Parathyroid adenoma (tissue), 2 donors: ENCODE measurements around the gene SORD.

Experiments
- H2AFZ ChIP-seq: fragments of 300-600 bp; sonication (generic); one replicate; pipeline ENCODE4 v1.7.0; 2017; ENCODE audit warnings: antibody characterized with exemption, mild to moderate bottlenecking
- H3K27ac ChIP-seq: fragments of 300-600 bp; sonication (generic); one replicate; pipeline ENCODE4 v1.7.0; 2017
- H3K27me3 ChIP-seq: fragments of 300-600 bp; sonication (generic); one replicate; pipeline ENCODE4 v1.7.0; 2017; ENCODE audit warnings: low read length; ENCODE audit not compliant: control insufficient read depth, insufficient read depth
- H3K36me3 ChIP-seq: fragments of 300-600 bp; sonication (generic); one replicate; pipeline ENCODE4 v1.7.0; 2017; ENCODE audit warnings: low read length; ENCODE audit not compliant: control insufficient read depth, insufficient read depth
- H3K4me1 ChIP-seq: fragments of 300-600 bp; sonication (generic); one replicate; pipeline ENCODE4 v1.7.0; 2017; ENCODE audit warnings: control low read depth
- H3K4me2 ChIP-seq: fragments of 300-600 bp; sonication (generic); one replicate; pipeline ENCODE4 v1.7.0; 2017; ENCODE audit warnings: low read length
- H3K4me3 ChIP-seq: fragments of 300-600 bp; sonication (generic); one replicate; pipeline ENCODE4 v1.7.0; 2017; ENCODE audit warnings: low read depth, low read length
- H3K79me2 ChIP-seq: fragments of 300-600 bp; sonication (generic); one replicate; pipeline ENCODE4 v1.7.0; 2017; ENCODE audit warnings: control low read depth
- H3K9ac ChIP-seq: fragments of 300-600 bp; sonication (generic); one replicate; pipeline ENCODE4 v1.7.0; 2017; ENCODE audit warnings: mild to moderate bottlenecking
- H3K9me3 ChIP-seq: fragments of 300-600 bp; sonication (generic); one replicate; pipeline ENCODE4 v1.7.0; 2017; ENCODE audit warnings: low read length; ENCODE audit not compliant: control insufficient read depth
- TF ChIP-seq, protein P1 (sequence below): fragments of 300-600 bp; sonication (generic); IDR thresholded peaks from one replicate; pipeline ENCODE4 v1.7.0; 2017; ENCODE audit warnings: antibody characterized with exemption, mild to moderate bottlenecking
- donor health status: primary hyperparathyroidism.

Gene SORD

DNA sequence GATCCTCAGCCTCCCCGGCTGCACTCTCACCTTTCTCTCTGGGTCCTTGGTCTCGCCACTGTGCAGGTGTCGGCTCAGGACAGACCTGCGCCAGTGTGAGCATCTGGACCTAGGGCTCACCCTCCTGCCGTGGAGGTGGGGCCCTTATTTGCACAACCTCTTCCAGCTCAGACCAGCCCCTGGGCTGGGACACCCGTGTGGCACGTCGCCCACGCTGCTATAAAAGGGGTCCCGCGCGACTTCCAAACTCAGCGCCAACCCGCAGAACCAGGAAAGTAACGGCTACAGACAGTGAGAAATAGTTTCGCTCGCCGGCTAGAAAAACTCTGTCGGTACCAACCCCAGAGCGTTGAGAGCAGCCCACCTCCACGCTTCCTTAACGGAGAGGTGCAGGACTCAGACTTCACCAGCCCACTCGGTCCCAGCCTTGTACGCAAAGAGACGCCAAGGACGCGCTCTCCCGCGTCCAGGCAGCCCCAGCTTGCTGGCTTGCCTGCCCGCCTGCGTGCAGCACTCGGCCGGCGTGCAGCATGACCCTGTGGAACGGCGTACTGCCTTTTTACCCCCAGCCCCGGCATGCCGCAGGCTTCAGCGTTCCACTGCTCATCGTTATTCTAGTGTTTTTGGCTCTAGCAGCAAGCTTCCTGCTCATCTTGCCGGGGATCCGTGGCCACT, 91.2 kb downstream of the SORD start, which contains the start of the genes DUOX2 and DUOXA2:
Gene DUOX2, minus strand, starts transcription at position 97 of the 675 bp plus-strand sequence. CDS start 761 bp downstream, outside the sequence.
Gene DUOXA2, plus strand, starts transcription at position 251 of the 675 bp plus-strand sequence. Its CDS starts 280 bp downstream, at position 531.
- H2AFZ ChIP-seq: no peak within 1 kb of the TSS
- no peaks in the 10 kb centered on the region for H3K9me3 ChIP-seq
- TF ChIP-seq, protein P1, sequence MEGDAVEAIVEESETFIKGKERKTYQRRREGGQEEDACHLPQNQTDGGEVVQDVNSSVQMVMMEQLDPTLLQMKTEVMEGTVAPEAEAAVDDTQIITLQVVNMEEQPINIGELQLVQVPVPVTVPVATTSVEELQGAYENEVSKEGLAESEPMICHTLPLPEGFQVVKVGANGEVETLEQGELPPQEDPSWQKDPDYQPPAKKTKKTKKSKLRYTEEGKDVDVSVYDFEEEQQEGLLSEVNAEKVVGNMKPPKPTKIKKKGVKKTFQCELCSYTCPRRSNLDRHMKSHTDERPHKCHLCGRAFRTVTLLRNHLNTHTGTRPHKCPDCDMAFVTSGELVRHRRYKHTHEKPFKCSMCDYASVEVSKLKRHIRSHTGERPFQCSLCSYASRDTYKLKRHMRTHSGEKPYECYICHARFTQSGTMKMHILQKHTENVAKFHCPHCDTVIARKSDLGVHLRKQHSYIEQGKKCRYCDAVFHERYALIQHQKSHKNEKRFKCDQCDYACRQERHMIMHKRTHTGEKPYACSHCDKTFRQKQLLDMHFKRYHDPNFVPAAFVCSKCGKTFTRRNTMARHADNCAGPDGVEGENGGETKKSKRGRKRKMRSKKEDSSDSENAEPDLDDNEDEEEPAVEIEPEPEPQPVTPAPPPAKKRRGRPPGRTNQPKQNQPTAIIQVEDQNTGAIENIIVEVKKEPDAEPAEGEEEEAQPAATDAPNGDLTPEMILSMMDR: no peak
- H3K36me3 ChIP-seq: no peaks in the 10 kb centered on the region
- no peak within 1 kb of the TSS for H3K9ac ChIP-seq
- H3K79me2 ChIP-seq: no peaks in the 10 kb centered on the region
- no peaks in the 10 kb centered on the region for H3K27me3 ChIP-seq
- H3K4me1 ChIP-seq: no peaks in the 10 kb centered on the region
- no peak within 1 kb of the TSS for H3K4me3 ChIP-seq
- peak within 1 kb of the TSS; percentile 12 for H3K4me2 ChIP-seq
- H3K27ac ChIP-seq: no peak within 1 kb of the TSS

DNA sequence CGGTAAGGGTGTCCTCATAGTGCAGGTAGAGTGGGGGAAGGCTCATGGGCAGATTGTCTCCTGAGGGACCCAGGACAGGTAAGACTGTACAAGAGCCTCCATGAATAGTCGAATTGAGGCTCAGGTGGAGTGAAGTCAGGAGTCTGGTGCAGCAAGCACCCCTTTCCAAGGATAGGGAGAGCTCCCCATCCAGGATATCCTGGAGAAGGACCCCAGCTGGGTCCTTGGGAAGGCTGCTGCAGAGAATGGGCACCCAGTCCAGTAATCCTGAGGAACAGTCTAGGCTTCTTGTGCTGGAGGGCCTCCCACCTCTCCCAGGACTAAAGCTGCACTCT, 91.7 kb downstream of the SORD start:
- H3K9me3 ChIP-seq: no peaks in the 10 kb centered on the region
- H3K4me1 ChIP-seq: no peaks in the 10 kb centered on the region
- H3K4me2 ChIP-seq: no peak overlapping the region
- H3K79me2 ChIP-seq: no peaks in the 10 kb centered on the region
- H3K36me3 ChIP-seq: no peaks in the 10 kb centered on the region
- no peak overlapping the region for H3K4me3 ChIP-seq
- no peak overlapping the region for H3K27ac ChIP-seq
- TF ChIP-seq, protein P1: no peak
- H3K27me3 ChIP-seq: no peaks in the 10 kb centered on the region
- no peak overlapping the region for H2AFZ ChIP-seq
- H3K9ac ChIP-seq: no peak overlapping the region

DNA sequence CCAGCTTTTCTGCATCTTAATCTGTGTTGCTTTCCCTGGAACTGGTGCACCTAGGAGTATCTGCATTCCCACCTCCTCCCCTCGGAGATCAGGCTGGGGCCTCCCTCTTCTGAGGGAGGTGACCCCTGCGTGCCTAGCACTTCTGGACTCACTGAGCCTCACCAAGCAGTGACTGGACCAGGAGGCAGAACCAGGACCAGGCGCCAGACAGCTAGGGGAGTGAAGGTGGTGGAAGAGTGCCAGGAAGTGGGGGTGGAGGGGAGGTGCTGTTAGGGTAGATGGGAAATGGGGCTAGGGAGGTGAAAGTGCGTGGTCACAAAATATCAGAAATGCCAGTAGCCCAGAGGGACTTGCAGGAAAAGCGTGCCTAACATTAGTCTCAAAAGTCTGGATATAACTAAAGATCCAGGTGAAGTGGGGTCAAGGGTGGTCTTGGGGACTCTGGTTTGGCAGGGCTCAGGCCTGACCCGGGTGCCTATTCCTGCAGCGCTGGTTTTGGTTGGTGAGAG, 92.4 kb downstream of the SORD start:
- no peak overlapping the region for H3K9ac ChIP-seq
- H3K36me3 ChIP-seq: no peaks in the 10 kb centered on the region
- no peaks in the 10 kb centered on the region for H3K79me2 ChIP-seq
- no peaks in the 10 kb centered on the region for H3K27me3 ChIP-seq
- no peaks in the 10 kb centered on the region for H3K9me3 ChIP-seq
- no peak overlapping the region for H3K27ac ChIP-seq
- no peak overlapping the region for H3K4me2 ChIP-seq
- no peaks in the 10 kb centered on the region for H3K4me1 ChIP-seq
- no peak overlapping the region for H2AFZ ChIP-seq
- TF ChIP-seq, protein P1: no peak
- no peak overlapping the region for H3K4me3 ChIP-seq

DNA sequence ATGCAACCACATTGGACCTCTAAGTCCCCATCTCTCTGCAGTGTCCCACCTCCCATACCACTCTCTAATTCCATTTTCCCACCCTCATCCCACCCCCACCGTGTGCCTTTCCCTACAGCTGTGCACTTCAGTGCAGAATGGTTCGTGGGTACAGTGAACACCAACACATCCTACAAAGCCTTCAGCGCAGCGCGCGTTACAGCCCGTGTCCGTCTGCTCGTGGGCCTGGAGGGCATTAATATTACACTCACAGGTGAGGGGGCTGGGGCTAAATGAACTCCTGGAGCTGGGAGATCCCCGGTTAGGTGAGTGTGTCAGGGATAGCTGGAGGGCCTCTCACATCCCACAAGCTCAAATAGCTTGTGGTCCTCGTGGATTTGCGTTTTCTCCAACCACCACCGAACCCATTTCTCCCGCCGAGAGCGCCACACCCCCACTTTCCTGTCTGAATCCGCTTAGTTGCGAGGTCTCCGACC, 93.0 kb downstream of the SORD start:
- Histone ChIP-seq H3K27ac (no peak overlapping the region), H3K27me3 (no peaks in the 10 kb centered on the region), H3K4me1 (no peaks in the 10 kb centered on the region)

More for the DNA sequence above, 93.0 kb downstream of the SORD start:
- H3K79me2 ChIP-seq: no peaks in the 10 kb centered on the region
- H3K9me3 ChIP-seq: no peaks in the 10 kb centered on the region
- no peak overlapping the region for H3K9ac ChIP-seq
- no peak overlapping the region for H3K4me3 ChIP-seq
- TF ChIP-seq, protein P1: no peak
- H3K36me3 ChIP-seq: no peaks in the 10 kb centered on the region
- no peak overlapping the region for H2AFZ ChIP-seq
- no peak overlapping the region for H3K4me2 ChIP-seq
